ENCODE data around the gene MRPL23. TPM values are rescaled to one million over a fixed set of nuclear protein-coding genes. Genes with fewer than 3 reads are reported as not detected.

Gene MRPL23
- total and polyA plus RNA-seq, 2 experiments from 2014 or later: 54.0 to 54.8 TPM

GRCh38 chr11:1909524-1909923 lies 37.6 kb upstream of the MRPL23 start:
- no peak for DNase-seq (ENCODE audit: low spot score)
- Histone ChIP-seq H4K20me1 (ENCODE audit: insufficient read depth, poor library complexity, severe bottlenecking) (no peaks in the 10 kb centered on the region), H2AFZ (no peak overlapping the region), H3K27ac (no peak overlapping the region), H3K27me3 (no peaks in the 10 kb centered on the region), H3K4me3 (no peak overlapping the region), H3K9me3 (ENCODE audit: low read depth) (no peaks in the 10 kb centered on the region), H3K4me2 (no peak overlapping the region), H3K4me1 (ENCODE audit: insufficient read depth) (peaks cover 23% of the 10 kb centered on the region), H3K36me3 (replicated peaks; ENCODE audit: insufficient read depth, low read depth) (no peaks in the 10 kb centered on the region), H3K79me2 (no peaks in the 10 kb centered on the region), H3K9me2 (replicated peaks; ENCODE audit: insufficient read depth) (no peaks in the 10 kb centered on the region)
- TF ChIP-seq EZH2 (IDR thresholded peaks at IDR 0.05; ENCODE audit: borderline replicate concordance) (no peak), EZH2phosphoT487 (IDR thresholded peaks at IDR 0.05; ENCODE audit: low read depth, severe bottlenecking, unreplicated experiment) (no peak)
- TF ChIP-seq, protein P1, sequence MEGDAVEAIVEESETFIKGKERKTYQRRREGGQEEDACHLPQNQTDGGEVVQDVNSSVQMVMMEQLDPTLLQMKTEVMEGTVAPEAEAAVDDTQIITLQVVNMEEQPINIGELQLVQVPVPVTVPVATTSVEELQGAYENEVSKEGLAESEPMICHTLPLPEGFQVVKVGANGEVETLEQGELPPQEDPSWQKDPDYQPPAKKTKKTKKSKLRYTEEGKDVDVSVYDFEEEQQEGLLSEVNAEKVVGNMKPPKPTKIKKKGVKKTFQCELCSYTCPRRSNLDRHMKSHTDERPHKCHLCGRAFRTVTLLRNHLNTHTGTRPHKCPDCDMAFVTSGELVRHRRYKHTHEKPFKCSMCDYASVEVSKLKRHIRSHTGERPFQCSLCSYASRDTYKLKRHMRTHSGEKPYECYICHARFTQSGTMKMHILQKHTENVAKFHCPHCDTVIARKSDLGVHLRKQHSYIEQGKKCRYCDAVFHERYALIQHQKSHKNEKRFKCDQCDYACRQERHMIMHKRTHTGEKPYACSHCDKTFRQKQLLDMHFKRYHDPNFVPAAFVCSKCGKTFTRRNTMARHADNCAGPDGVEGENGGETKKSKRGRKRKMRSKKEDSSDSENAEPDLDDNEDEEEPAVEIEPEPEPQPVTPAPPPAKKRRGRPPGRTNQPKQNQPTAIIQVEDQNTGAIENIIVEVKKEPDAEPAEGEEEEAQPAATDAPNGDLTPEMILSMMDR (IDR thresholded peaks at IDR 0.05; ENCODE audit: poor library complexity): no peak
- WGBS (ENCODE audit: low lambda C conversion rate, missing lambda C conversion rate): 97% methylated on average over 7 of the region's 7 CpGs

DNA sequence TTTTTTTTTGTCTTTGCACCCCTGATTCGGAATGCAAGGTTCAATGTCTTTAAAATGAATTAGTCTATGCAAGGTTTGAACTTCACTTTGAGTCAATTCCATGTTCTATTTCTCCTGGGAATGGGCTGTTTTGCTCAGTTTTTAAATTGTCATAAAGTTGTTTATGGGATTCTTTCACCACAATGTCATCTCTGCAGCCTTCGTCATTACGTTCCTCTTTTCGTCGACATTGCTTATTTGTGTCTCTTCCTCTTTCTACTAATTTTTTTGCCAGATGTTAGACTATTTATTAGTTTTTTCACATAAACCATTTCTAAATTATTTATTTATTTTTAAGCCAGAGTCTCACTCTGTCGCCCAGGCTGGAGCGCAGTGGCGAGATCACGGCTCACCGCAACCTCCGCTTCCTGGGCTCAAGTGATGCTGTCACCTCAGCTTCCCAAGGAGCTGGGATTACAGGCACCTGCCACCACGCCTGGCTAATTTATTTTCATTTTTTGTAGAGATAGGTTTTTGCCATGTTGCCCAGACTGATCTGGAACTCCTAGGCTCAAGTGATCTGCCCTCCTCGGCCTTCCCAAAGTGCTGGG lies 34.7 kb upstream of the MRPL23 start:
- H3K9me2 ChIP-seq (replicated peaks; ENCODE audit: insufficient read depth): no peaks in the 10 kb centered on the region
- WGBS (ENCODE audit: low lambda C conversion rate, missing lambda C conversion rate): 86% methylated on average over 13 of the region's 13 CpGs
- no peak for DNase-seq (ENCODE audit: low spot score)
- H3K9me3 ChIP-seq (ENCODE audit: low read depth): no peaks in the 10 kb centered on the region
- no peaks in the 10 kb centered on the region for H3K27me3 ChIP-seq
- H3K4me2 ChIP-seq: no peak overlapping the region
- no peak overlapping the region for H3K4me3 ChIP-seq
- TF ChIP-seq EZH2 (IDR thresholded peaks at IDR 0.05; ENCODE audit: borderline replicate concordance): no peak
- TF ChIP-seq, protein P1 (IDR thresholded peaks at IDR 0.05; ENCODE audit: poor library complexity): no peak
- TF ChIP-seq EZH2phosphoT487 (IDR thresholded peaks at IDR 0.05; ENCODE audit: low read depth, severe bottlenecking, unreplicated experiment): no peak
- H2AFZ ChIP-seq: no peak overlapping the region
- no peaks in the 10 kb centered on the region for H3K79me2 ChIP-seq
- H4K20me1 ChIP-seq (ENCODE audit: insufficient read depth, poor library complexity, severe bottlenecking): no peaks in the 10 kb centered on the region
- no peaks in the 10 kb centered on the region for H3K36me3 ChIP-seq (replicated peaks; ENCODE audit: insufficient read depth, low read depth)
- peaks cover 10% of the 10 kb centered on the region for H3K4me1 ChIP-seq (ENCODE audit: insufficient read depth)
- H3K27ac ChIP-seq: no peak overlapping the region

GRCh38 chr11:1913271-1914060 lies 33.7 kb upstream of the MRPL23 start:
- no peak for DNase-seq (ENCODE audit: low spot score)
- no peaks in the 10 kb centered on the region for H3K27me3 ChIP-seq
- no peaks in the 10 kb centered on the region for H3K9me3 ChIP-seq (ENCODE audit: low read depth)
- H3K9me2 ChIP-seq (replicated peaks; ENCODE audit: insufficient read depth): no peaks in the 10 kb centered on the region
- WGBS (ENCODE audit: low lambda C conversion rate, missing lambda C conversion rate): 97% methylated on average over 29 of the region's 31 CpGs
- no peak overlapping the region for H3K4me3 ChIP-seq
- H4K20me1 ChIP-seq (ENCODE audit: insufficient read depth, poor library complexity, severe bottlenecking): no peaks in the 10 kb centered on the region
- no peaks in the 10 kb centered on the region for H3K79me2 ChIP-seq
- H3K4me2 ChIP-seq: no peak overlapping the region
- H3K4me1 ChIP-seq (ENCODE audit: insufficient read depth): peaks cover 6% of the 10 kb centered on the region
- no peak overlapping the region for H2AFZ ChIP-seq
- no peak for TF ChIP-seq EZH2 (IDR thresholded peaks at IDR 0.05; ENCODE audit: borderline replicate concordance)
- TF ChIP-seq, protein P1 (IDR thresholded peaks at IDR 0.05; ENCODE audit: poor library complexity): no peak
- TF ChIP-seq EZH2phosphoT487 (IDR thresholded peaks at IDR 0.05; ENCODE audit: low read depth, severe bottlenecking, unreplicated experiment): no peak
- H3K36me3 ChIP-seq (replicated peaks; ENCODE audit: insufficient read depth, low read depth): no peaks in the 10 kb centered on the region
- no peak overlapping the region for H3K27ac ChIP-seq

Data from hepatocyte (in vitro differentiated cells).